HPDE6-E6E7 (cell line): Measurements from ENCODE around the gene CHPF2.

Experiments used
- DNase-seq: peaks from one replicate; pipeline ENCODE4 v3.0.0; 2011; ENCODE audit warnings: missing footprints; ENCODE audit errors: extremely low spot score

Gene CHPF2

GRCh38 chr7:151246102-151246850, 14.0 kb downstream of the CHPF2 start:
- no peak for DNase-seq

GRCh38 chr7:151246851-151247580, 14.7 kb downstream of the CHPF2 start:
- no peak for DNase-seq

- DNase-seq: no peak
Observed at GRCh38 chr7:151247611-151248345, 15.5 kb downstream of the CHPF2 start.

GRCh38 chr7:151248346-151249033, 16.2 kb downstream of the CHPF2 start, which contains the start of gene SMARCD3:
TSS of gene SMARCD3 (minus strand) at chr7:151248694. CDS start at chr7:151248562, 132 bp downstream.
- DNase-seq: no peak

GRCh38 chr7:151249034-151249731, 16.9 kb downstream of the CHPF2 start:
- no peak for DNase-seq

- no peak for DNase-seq
Observed at GRCh38 chr7:151249732-151250072, 17.4 kb downstream of the CHPF2 start.

- DNase-seq: no peak
Observed at GRCh38 chr7:151250181-151251132, 18.2 kb downstream of the CHPF2 start.

- DNase-seq: no peak
Observed at GRCh38 chr7:151251328-151251688, 19.0 kb downstream of the CHPF2 start.

- no peak for DNase-seq
Observed at GRCh38 chr7:151251689-151252560, 19.6 kb downstream of the CHPF2 start.

GRCh38 chr7:151252561-151252835, 20.2 kb downstream of the CHPF2 start:
- no peak for DNase-seq

GRCh38 chr7:151252961-151253711, 20.9 kb downstream of the CHPF2 start:
- DNase-seq: no peak

- DNase-seq: no peak
Observed at GRCh38 chr7:151254316-151254715, 22.0 kb downstream of the CHPF2 start.

GRCh38 chr7:151254851-151255250, 22.6 kb downstream of the CHPF2 start:
- no peak for DNase-seq

- no peak for DNase-seq
Observed at GRCh38 chr7:151255390-151255789, 23.1 kb downstream of the CHPF2 start.

- DNase-seq: no peak
Observed at GRCh38 chr7:151256410-151257045, 24.2 kb downstream of the CHPF2 start.

GRCh38 chr7:151257990-151258389, 25.7 kb downstream of the CHPF2 start:
- DNase-seq: no peak

GRCh38 chr7:151260471-151260870, 28.2 kb downstream of the CHPF2 start:
- DNase-seq: no peak

GRCh38 chr7:151260883-151261282, 28.6 kb downstream of the CHPF2 start:
- no peak for DNase-seq
